Stomach (tissue), 9 donors: ENCODE data around the gene PCDHGB4. TPM values are rescaled to one million over a fixed set of nuclear protein-coding genes. Genes with fewer than 3 reads are reported as not detected.
"Not testable (repeated sequence)": the region's sequence is repeated elsewhere in the genome, so short reads cannot be mapped to it uniquely, and the experiment has no call there.

Experiments
- DNase-seq, 2 donors: peaks; one replicate each; pipeline versions ENCODE4 v3.0.0 to v3.0.0-alpha.2; 2013 to 2019
- H3K27ac ChIP-seq, 5 donors: fragments of 200-600 bp in 4 of 5; sonication (generic) in 4 of 5; one replicate each; pipeline ENCODE4 v1.5.1; 2013 to 2019; ENCODE audit warnings: mild to moderate bottlenecking in 1 of 5, moderate library complexity in 1 of 5
- H3K27me3 ChIP-seq, 3 donors: fragments of 200-600 bp; sonication (generic); one replicate each; pipeline ENCODE4 v1.5.1; 2017 to 2019; ENCODE audit warnings: mixed run types in 1 of 3
- H3K36me3 ChIP-seq, 4 donors: fragments of 200-600 bp; sonication (generic); 1 replicate in 3 of 4; 2 replicates in 1 of 4; pipeline ENCODE4 v1.5.1; 2016 to 2019
- H3K4me1 ChIP-seq, 4 donors: fragments of 200-600 bp; sonication (generic); one replicate each; pipeline ENCODE4 v1.5.1; 2016 to 2019
- H3K4me3 ChIP-seq, 4 donors: fragments of 200-600 bp; sonication (generic) in 3 of 4; one replicate each; pipeline ENCODE4 v1.5.1; 2016 to 2019; ENCODE audit warnings: mild to moderate bottlenecking in 1 of 4
- H3K9me3 ChIP-seq, 4 donors: fragments of 200-600 bp; sonication (generic); one replicate each; pipeline ENCODE4 v1.5.1; 2016 to 2019
- CTCF ChIP-seq, 7 experiments: fragments of 450-650 bp in 4 of 7; fragments of 200-600 bp in 3 of 7; sonication (generic) in 3 of 7; IDR thresholded peaks; one replicate each; pipeline ENCODE4 v1.5.1; 2016 to 2019; ENCODE audit warnings: antibody characterized with exemption in 7 of 7, control low read depth in 2 of 7, mild to moderate bottlenecking in 1 of 7
- EP300 ChIP-seq: sonication (generic); formaldehyde crosslinking; IDR thresholded peaks from one replicate; pipeline ENCODE4 v1.6.1; 2017; ENCODE audit warnings: antibody characterized with exemption
- POLR2A ChIP-seq, 4 donors: fragments of 450-650 bp; IDR thresholded peaks; one replicate each; pipeline ENCODE4 v1.6.1; 2016; ENCODE audit warnings: antibody characterized with exemption in 4 of 4, control low read depth in 2 of 4, mild to moderate bottlenecking in 1 of 4, moderate library complexity in 1 of 4
- POLR2AphosphoS5 ChIP-seq, 3 donors: sonication (generic); formaldehyde crosslinking; IDR thresholded peaks; one replicate each; pipeline ENCODE4 v1.6.1; 2016; ENCODE audit warnings: antibody characterized with exemption in 3 of 3
- WGBS, 5 donors: extraction: QIAGEN DNeasy Blood & Tissue Kit in 3 of 5; methylation state at CpG; one replicate each; pipeline versions ENCODE4 v1.1.5 to v1.1.7; 2013 to 2018; 5-methylcytosine and 5-hydroxymethylcytosine counted together
- intact Hi-C: fragments of 100-400 bp; cut with DNase I; formaldehyde crosslinking; loops from one replicate; pipeline ENCODE4 v1.15.1; 2023; ENCODE audit warnings: low total_unique reads
- polyA plus RNA-seq, 3 donors: library from polyadenylated mRNA; stranded (reverse); fragments of 200-250 nt; gene quantifications; one replicate each; pipeline ENCODE4 v1.2.3, GENCODE V29; 2013
- total RNA-seq, 5 donors: library from RNA; depleted of rRNA; stranded (reverse); fragments of >200 nt; gene quantifications; one replicate each; pipeline versions ENCODE4 v1.1.0 to v1.2.3, GENCODE V29; 2014 to 2016
- donor health status: healthy with polysubstance abuse.
- donor health status: Bipolar disorder and iron deficiency.
- donor health status: healthy.

Gene PCDHGB4
- total and polyA plus RNA-seq, 8 donors, result 0.12 to 12.1 (median 0.45) TPM; not detected in 1

- Histone ChIP-seq H3K4me3 (peak within 1 kb of the TSS in 2 of 4 donors; percentile 4 to 17), H3K27me3 (peaks cover 0 to 66% (median 18%) of the 10 kb centered on the region in 3 donors), H3K9me3 (peaks cover 42 to 99% (median 96%) of the 10 kb centered on the region in 4 donors), H3K27ac (no peak within 1 kb of the TSS), H3K36me3 (peaks cover 0 to 8% (median 0%) of the 10 kb centered on the region in 4 donors), H3K4me1 (no peaks in the 10 kb centered on the region)
- intact Hi-C loops, result no loop called here
- 17 to 25% (median 24%) methylated on average over 9 of the region's 9 CpGs for WGBS, 5 donors
- no peak for TF ChIP-seq POLR2AphosphoS5 (IDR thresholded peaks at IDR 0.05)
- no peak for TF ChIP-seq EP300
- no peak for TF ChIP-seq CTCF (IDR thresholded peaks at IDR 0.05)
- no peak for TF ChIP-seq POLR2A (IDR thresholded peaks at IDR 0.05)
- peak in 1 of 2 donors; percentile 42 for DNase-seq
Observed at GRCh38 chr5:141343242-141343952, 44.1 kb upstream of the PCDHGB4 start, which contains the start of gene PCDHGA3. Gene PCDHGA3 (plus strand): TSS chr5:141343829. CDS start chr5:141344034, 205 bp downstream.

- peaks cover 36 to 99% (median 96%) of the 10 kb centered on the region in 4 donors for H3K9me3 ChIP-seq
- 24 to 32% (median 27%) methylated on average over 31 of the region's 31 CpGs for WGBS, 5 donors
- H3K36me3 ChIP-seq, result peaks cover 0 to 8% (median 0%) of the 10 kb centered on the region in 4 donors
- H3K4me3 ChIP-seq, result peak overlapping the region in 2 of 4 donors; percentile 4 to 17
- H3K4me1 ChIP-seq, result no peaks in the 10 kb centered on the region
- H3K27me3 ChIP-seq, result peaks cover 0 to 66% (median 15%) of the 10 kb centered on the region in 3 donors
- DNase-seq, result no peak
- intact Hi-C loops, result no loop called here
- H3K27ac ChIP-seq, result no peak overlapping the region
- TF ChIP-seq CTCF (IDR thresholded peaks at IDR 0.05), result no peak
- no peak for TF ChIP-seq POLR2A (IDR thresholded peaks at IDR 0.05)
- no peak for TF ChIP-seq EP300
- no peak for TF ChIP-seq POLR2AphosphoS5 (IDR thresholded peaks at IDR 0.05)
Observed at GRCh38 chr5:141343953-141344463, 43.5 kb upstream of the PCDHGB4 start.

GRCh38 chr5:141345327-141345726 is 42.2 kb upstream of the PCDHGB4 start:
- Histone ChIP-seq H3K9me3 (peaks cover 29 to 98% (median 94%) of the 10 kb centered on the region in 4 donors), H3K27ac (no peak overlapping the region), H3K4me3 (no peak overlapping the region), H3K4me1 (no peaks in the 10 kb centered on the region), H3K36me3 (peaks cover 0 to 8% (median 0%) of the 10 kb centered on the region in 4 donors), H3K27me3 (peaks cover 0 to 63% (median 12%) of the 10 kb centered on the region in 3 donors)
- TF ChIP-seq EP300 (no peak), CTCF (IDR thresholded peaks at IDR 0.05) (no peak), POLR2A (IDR thresholded peaks at IDR 0.05) (no peak)
- WGBS, 5 donors, result 37 to 62% (median 39%) methylated on average over 11 to 20 of the region's 20 CpGs
- intact Hi-C loops, result no loop called here
- no peak for DNase-seq

- H3K4me3 ChIP-seq, intact Hi-C loops, H3K27ac ChIP-seq, H3K36me3 ChIP-seq, H3K4me1 ChIP-seq, DNase-seq: not testable (repeated sequence)
- 42 to 48% (median 46%) methylated on average over 13 to 25 of the region's 35 CpGs for WGBS, 5 donors
- Histone ChIP-seq H3K9me3 (peaks cover 28 to 98% (median 94%) of the 10 kb centered on the region in 4 donors), H3K27me3 (peaks cover 0 to 63% (median 12%) of the 10 kb centered on the region in 3 donors)
Observed at GRCh38 chr5:141346017-141346416, 41.5 kb upstream of the PCDHGB4 start.
